ENCODE results near the gene FBXO40. TPM values are rescaled to one million over a fixed set of nuclear protein-coding genes. Genes with fewer than 3 reads are reported as not detected.

The FBXO40 gene
- total RNA-seq, 3 donors from 2014 or later = 0.10 TPM; not detected in 2

- Histone ChIP-seq H3K4me3 (no peak overlapping the region), H3K4me1 (ENCODE audit: low read depth) (no peaks in the 10 kb centered on the region), H3K36me3 (ENCODE audit: low read depth) (peaks cover 7% of the 10 kb centered on the region), H3K9me3 (no peaks in the 10 kb centered on the region)
- TF ChIP-seq CTCF (IDR thresholded peaks at IDR 0.05) = no peak
- no peak for DNase-seq
- ATAC-seq = no peak
- intact Hi-C loops (cut with DNase I, micrococcal nuclease) = no loop called here
Observed at GRCh38 chr3:121659586-121659985, 66.4 kb downstream of the FBXO40 start.

DNA sequence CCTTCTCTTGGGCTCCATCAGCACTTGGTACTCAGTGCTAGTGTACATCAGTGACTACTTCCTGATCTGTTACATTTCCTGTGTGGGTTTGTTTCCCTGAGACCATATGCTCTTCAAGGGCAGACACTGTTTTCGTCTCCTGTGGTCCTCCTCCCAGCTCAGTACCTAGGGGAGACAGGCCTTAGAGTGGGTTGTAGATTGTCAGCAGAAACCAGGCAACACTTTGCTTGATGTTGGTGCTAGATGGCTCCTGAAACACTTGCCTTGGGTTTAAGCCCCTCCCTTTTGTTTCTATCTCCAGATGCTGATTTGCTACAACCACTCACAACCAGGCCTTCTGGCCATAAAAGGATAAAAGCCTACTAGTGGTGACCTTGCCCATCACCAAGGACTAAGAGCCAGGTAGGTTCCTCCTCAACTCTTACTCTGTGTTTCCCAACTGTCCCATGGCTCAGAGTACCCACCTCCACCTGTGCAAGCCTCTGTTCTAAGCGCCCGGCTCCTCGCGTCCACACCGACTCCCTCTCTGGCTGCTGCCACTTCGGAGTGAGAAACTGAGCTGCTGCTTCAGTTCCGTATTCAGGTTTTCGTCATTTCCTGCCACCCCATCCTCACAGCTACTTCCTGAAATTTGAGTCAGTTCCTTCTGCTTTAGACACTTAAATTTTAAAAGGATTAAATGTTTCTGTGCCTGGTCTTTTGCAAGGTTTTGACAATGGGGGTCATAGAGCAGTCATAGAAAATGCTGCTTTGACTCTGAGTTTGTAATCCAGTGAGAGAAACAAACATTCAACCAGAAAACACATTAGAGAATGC lies 67.4 kb downstream of the FBXO40 start, which contains the start of gene HCLS1:
Gene HCLS1 (minus strand): TSS at position 548 of the 816 bp plus-strand sequence. CDS start 2,556 bp downstream, outside the sequence.
- peaks cover 7% of the 10 kb centered on the region for H3K36me3 ChIP-seq (ENCODE audit: low read depth)
- no peaks in the 10 kb centered on the region for H3K4me1 ChIP-seq (ENCODE audit: low read depth)
- ATAC-seq (peak; percentile 82), DNase-seq (peak; percentile 58 to 74 (median 61))
- intact Hi-C loops (cut with DNase I, micrococcal nuclease) = no loop called here
- TF ChIP-seq CTCF (IDR thresholded peaks at IDR 0.05) = no peak
- no peak within 1 kb of the TSS for H3K4me3 ChIP-seq
- no peaks in the 10 kb centered on the region for H3K9me3 ChIP-seq

GRCh38 chr3:121661376-121661775 lies 68.2 kb downstream of the FBXO40 start:
- ATAC-seq = peak; percentile 4
- H3K4me1 ChIP-seq (ENCODE audit: low read depth) = no peaks in the 10 kb centered on the region
- intact Hi-C loops (cut with DNase I, micrococcal nuclease) = no loop called here
- H3K36me3 ChIP-seq (ENCODE audit: low read depth) = peaks cover 10% of the 10 kb centered on the region
- H3K4me3 ChIP-seq = no peak overlapping the region
- DNase-seq = peak in 1 of 3 donors; percentile 10
- TF ChIP-seq CTCF (IDR thresholded peaks at IDR 0.05) = no peak
- H3K9me3 ChIP-seq = no peaks in the 10 kb centered on the region

- no peak for TF ChIP-seq CTCF (IDR thresholded peaks at IDR 0.05)
- no peaks in the 10 kb centered on the region for H3K9me3 ChIP-seq
- ATAC-seq (no peak), DNase-seq (no peak)
- H3K4me1 ChIP-seq (ENCODE audit: low read depth) = no peaks in the 10 kb centered on the region
- peaks cover 18% of the 10 kb centered on the region for H3K36me3 ChIP-seq (ENCODE audit: low read depth)
- H3K4me3 ChIP-seq = no peak overlapping the region
- intact Hi-C loops (cut with DNase I, micrococcal nuclease) = no loop called here
Observed at GRCh38 chr3:121662742-121663141, 69.6 kb downstream of the FBXO40 start.

DNA sequence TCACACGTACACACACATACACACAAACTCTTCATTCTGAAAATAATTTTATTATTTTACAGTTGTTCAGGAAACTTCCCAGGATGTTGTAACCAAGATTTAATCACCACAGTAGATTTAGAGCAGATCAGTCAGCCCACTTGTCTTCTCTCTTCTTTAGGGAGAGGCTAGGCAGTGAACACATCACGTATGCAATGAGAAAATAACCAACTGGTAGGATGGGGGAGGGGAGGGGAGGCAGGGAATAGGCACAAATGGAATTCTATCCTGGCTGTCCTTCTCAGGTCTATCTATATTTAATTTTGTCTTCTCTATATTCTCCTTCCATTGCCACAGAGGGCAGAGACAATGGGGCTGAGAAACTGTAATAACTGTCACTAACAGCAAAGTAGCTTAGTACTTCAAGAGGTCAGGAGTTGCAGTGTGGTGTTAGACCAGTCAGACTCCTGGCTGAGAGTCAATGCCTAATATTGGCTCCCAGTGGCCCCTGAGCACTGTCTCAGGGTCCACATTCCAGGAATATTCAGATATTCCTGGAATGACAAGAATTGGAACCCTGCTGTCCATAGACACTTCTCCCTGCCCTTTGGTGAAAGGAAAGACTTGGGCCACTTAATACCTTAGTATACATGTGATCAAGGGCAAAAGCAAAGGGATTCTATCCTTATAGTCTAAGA lies 70.1 kb downstream of the FBXO40 start:
- no peak for TF ChIP-seq CTCF (IDR thresholded peaks at IDR 0.05)
- DNase-seq (no peak), ATAC-seq (no peak)
- Histone ChIP-seq H3K36me3 (ENCODE audit: low read depth) (peaks cover 18% of the 10 kb centered on the region), H3K9me3 (no peaks in the 10 kb centered on the region), H3K4me3 (no peak overlapping the region), H3K4me1 (ENCODE audit: low read depth) (no peaks in the 10 kb centered on the region)
- intact Hi-C loops (cut with DNase I, micrococcal nuclease) = no loop called here

Data from mucosa of descending colon (tissue), 3 donors.